GM12878 (cell line): ENCODE results near the gene IL6R. TPM values are rescaled to one million over a fixed set of nuclear protein-coding genes. Genes with fewer than 3 reads are reported as not detected.

Source experiments
- polyA plus RNA-seq, 11 experiments: library from polyadenylated mRNA; depleted of rRNA in 4 of 11; unstranded in 6 of 11; stranded (reverse) in 5 of 11; fragments of >200 nt; fragmentation: Nextera tagmentation in 4 of 11; fragmentation: Illumina TruSeq in 1 of 11; extraction: Ambion mirVana in 4 of 11; extraction: Trizol in 1 of 11; gene quantifications; 1 replicate in 1 of 11; 2 replicates in 10 of 11; pipeline versions ENCODE4 v1.2.1 to v1.2.3, GENCODE V29; 2011 to 2016; ENCODE audit warnings: inconsistent platforms in 2 of 11, missing spikeins in 2 of 11, low read depth in 1 of 11
- total RNA-seq, 4 experiments: library from RNA; depleted of rRNA in 3 of 4; stranded (reverse); fragments of >200 nt in 3 of 4; fragmentation: Illumina TruSeq in 1 of 4; extraction: Trizol in 1 of 4; gene quantifications; 2 replicates each; pipeline versions ENCODE4 v1.2.1 to v1.2.3, GENCODE V29; 2013 to 2021

Gene IL6R
- total and polyA plus RNA-seq, 10 of the 15 experiments (the other 5 are each of a cell fraction or from before 2014, with no cell fraction given), result 1.9 to 43.4 (median 17.5) TPM

Other genes with a start within 250 kb of the IL6R start
Only the 7 nearest of the 11 such genes appear.
- gene HAX1, start 132.7 kb upstream of the IL6R start, total RNA-seq (2014; rRNA removed), result 145 and 146 TPM in 2 replicates
- gene HAX1, start 132.7 kb upstream of the IL6R start, total RNA-seq (2014; rRNA removed; fragmentation: Illumina TruSeq; extraction: Trizol), result 141 and 145 TPM in 2 replicates
- gene HAX1, start 132.7 kb upstream of the IL6R start, total RNA-seq (2021), result 95.3 and 99.4 TPM in 2 replicates
- 100 and 142 TPM in 2 replicates for gene HAX1, start 132.7 kb upstream of the IL6R start, polyA plus RNA-seq (2011; rRNA removed)
- 145 and 177 TPM in 2 replicates for gene HAX1, start 132.7 kb upstream of the IL6R start, polyA plus RNA-seq (2014; fragmentation: Illumina TruSeq; extraction: Trizol)
- gene HAX1, start 132.7 kb upstream of the IL6R start, polyA plus RNA-seq (2014; fragmentation: Nextera tagmentation; extraction: Ambion mirVana), result 100 to 1,000 TPM; 249 to 288 TPM
- 148 and 149 TPM in 2 replicates for gene HAX1, start 132.7 kb upstream of the IL6R start, polyA plus RNA-seq (2014; rRNA removed)
- 100 to 1,000 TPM; 160 to 169 TPM for gene HAX1, start 132.7 kb upstream of the IL6R start, polyA plus RNA-seq (2016; fragmentation: Nextera tagmentation; extraction: Ambion mirVana)
- gene AQP10, start 84.2 kb upstream of the IL6R start, total RNA-seq (2014; rRNA removed), result not detected in 2 replicates
- not detected in 2 replicates for gene AQP10, start 84.2 kb upstream of the IL6R start, total RNA-seq (2014; rRNA removed; fragmentation: Illumina TruSeq; extraction: Trizol)
- gene AQP10, start 84.2 kb upstream of the IL6R start, total RNA-seq (2021), result not detected in 2 replicates
- not detected in 2 replicates for gene AQP10, start 84.2 kb upstream of the IL6R start, polyA plus RNA-seq (2011; rRNA removed)
- not detected in 2 replicates for gene AQP10, start 84.2 kb upstream of the IL6R start, polyA plus RNA-seq (2014; fragmentation: Illumina TruSeq; extraction: Trizol)
- not detected for gene AQP10, start 84.2 kb upstream of the IL6R start, polyA plus RNA-seq (2014; fragmentation: Nextera tagmentation; extraction: Ambion mirVana)
- gene AQP10, start 84.2 kb upstream of the IL6R start, polyA plus RNA-seq (2014; rRNA removed), result not detected in 2 replicates
- gene AQP10, start 84.2 kb upstream of the IL6R start, polyA plus RNA-seq (2016; fragmentation: Nextera tagmentation; extraction: Ambion mirVana), result not detected
- 51.1 and 61.8 TPM in 2 replicates for gene ATP8B2, start 79.8 kb upstream of the IL6R start, total RNA-seq (2014; rRNA removed)
- gene ATP8B2, start 79.8 kb upstream of the IL6R start, total RNA-seq (2014; rRNA removed; fragmentation: Illumina TruSeq; extraction: Trizol), result 20.1 and 21.2 TPM in 2 replicates
- gene ATP8B2, start 79.8 kb upstream of the IL6R start, total RNA-seq (2021), result 37.1 and 39.7 TPM in 2 replicates
- gene ATP8B2, start 79.8 kb upstream of the IL6R start, polyA plus RNA-seq (2011; rRNA removed), result 4.5 and 6.1 TPM in 2 replicates
- gene ATP8B2, start 79.8 kb upstream of the IL6R start, polyA plus RNA-seq (2014; fragmentation: Illumina TruSeq; extraction: Trizol), result 15.2 and 20.2 TPM in 2 replicates
- gene ATP8B2, start 79.8 kb upstream of the IL6R start, polyA plus RNA-seq (2014; fragmentation: Nextera tagmentation; extraction: Ambion mirVana), result under 1 TPM; 0.44 to 0.82 TPM
- gene ATP8B2, start 79.8 kb upstream of the IL6R start, polyA plus RNA-seq (2014; rRNA removed), result 38.8 and 51.7 TPM in 2 replicates
- gene ATP8B2, start 79.8 kb upstream of the IL6R start, polyA plus RNA-seq (2016; fragmentation: Nextera tagmentation; extraction: Ambion mirVana), result 1 to 10 TPM; 7.8 to 9.7 TPM
- 0.05 TPM in 1 of 2 replicates, not detected in the other for gene TDRD10, start 96.9 kb downstream of the IL6R start, total RNA-seq (2014; rRNA removed)
- gene TDRD10, start 96.9 kb downstream of the IL6R start, total RNA-seq (2014; rRNA removed; fragmentation: Illumina TruSeq; extraction: Trizol), result not detected in 2 replicates
- not detected in 2 replicates for gene TDRD10, start 96.9 kb downstream of the IL6R start, total RNA-seq (2021)
- gene TDRD10, start 96.9 kb downstream of the IL6R start, polyA plus RNA-seq (2011; rRNA removed), result not detected in 2 replicates
- gene TDRD10, start 96.9 kb downstream of the IL6R start, polyA plus RNA-seq (2014; fragmentation: Illumina TruSeq; extraction: Trizol), result not detected in 2 replicates
- gene TDRD10, start 96.9 kb downstream of the IL6R start, polyA plus RNA-seq (2014; fragmentation: Nextera tagmentation; extraction: Ambion mirVana), result not detected
- gene TDRD10, start 96.9 kb downstream of the IL6R start, polyA plus RNA-seq (2014; rRNA removed), result not detected in 2 replicates
- not detected for gene TDRD10, start 96.9 kb downstream of the IL6R start, polyA plus RNA-seq (2016; fragmentation: Nextera tagmentation; extraction: Ambion mirVana)
- under 0.01 and 0.05 TPM in 2 replicates for gene SHE, start 97.1 kb downstream of the IL6R start, total RNA-seq (2014; rRNA removed)
- gene SHE, start 97.1 kb downstream of the IL6R start, total RNA-seq (2014; rRNA removed; fragmentation: Illumina TruSeq; extraction: Trizol), result 0.04 and 0.05 TPM in 2 replicates
- gene SHE, start 97.1 kb downstream of the IL6R start, total RNA-seq (2021), result 0.05 TPM in 2 replicates
- not detected in 2 replicates for gene SHE, start 97.1 kb downstream of the IL6R start, polyA plus RNA-seq (2011; rRNA removed)
- gene SHE, start 97.1 kb downstream of the IL6R start, polyA plus RNA-seq (2014; fragmentation: Illumina TruSeq; extraction: Trizol), result 0.03 TPM in 1 of 2 replicates, not detected in the other
- gene SHE, start 97.1 kb downstream of the IL6R start, polyA plus RNA-seq (2014; fragmentation: Nextera tagmentation; extraction: Ambion mirVana), result under 1 TPM; 0.02 TPM
- gene SHE, start 97.1 kb downstream of the IL6R start, polyA plus RNA-seq (2014; rRNA removed), result 0.03 and 0.04 TPM in 2 replicates
- gene SHE, start 97.1 kb downstream of the IL6R start, polyA plus RNA-seq (2016; fragmentation: Nextera tagmentation; extraction: Ambion mirVana), result not detected
- gene UBE2Q1, start 153.3 kb downstream of the IL6R start, total RNA-seq (2014; rRNA removed), result 30.3 and 33.6 TPM in 2 replicates
- gene UBE2Q1, start 153.3 kb downstream of the IL6R start, total RNA-seq (2014; rRNA removed; fragmentation: Illumina TruSeq; extraction: Trizol), result 34.8 and 40.0 TPM in 2 replicates
- gene UBE2Q1, start 153.3 kb downstream of the IL6R start, total RNA-seq (2021), result 79.1 and 82.6 TPM in 2 replicates
- 23.5 and 25.1 TPM in 2 replicates for gene UBE2Q1, start 153.3 kb downstream of the IL6R start, polyA plus RNA-seq (2011; rRNA removed)
- 63.9 and 75.3 TPM in 2 replicates for gene UBE2Q1, start 153.3 kb downstream of the IL6R start, polyA plus RNA-seq (2014; fragmentation: Illumina TruSeq; extraction: Trizol)
- 10 to 100 TPM; 11.0 to 20.3 TPM for gene UBE2Q1, start 153.3 kb downstream of the IL6R start, polyA plus RNA-seq (2014; fragmentation: Nextera tagmentation; extraction: Ambion mirVana)
- gene UBE2Q1, start 153.3 kb downstream of the IL6R start, polyA plus RNA-seq (2014; rRNA removed), result 24.7 and 27.0 TPM in 2 replicates
- gene UBE2Q1, start 153.3 kb downstream of the IL6R start, polyA plus RNA-seq (2016; fragmentation: Nextera tagmentation; extraction: Ambion mirVana), result 1 to 10 TPM; 3.9 to 4.3 TPM
- not detected in 2 replicates for gene CHRNB2, start 162.4 kb downstream of the IL6R start, total RNA-seq (2014; rRNA removed)
- not detected in 2 replicates for gene CHRNB2, start 162.4 kb downstream of the IL6R start, total RNA-seq (2014; rRNA removed; fragmentation: Illumina TruSeq; extraction: Trizol)
- gene CHRNB2, start 162.4 kb downstream of the IL6R start, total RNA-seq (2021), result 0.03 TPM in 1 of 2 replicates, not detected in the other
- not detected in 2 replicates for gene CHRNB2, start 162.4 kb downstream of the IL6R start, polyA plus RNA-seq (2011; rRNA removed)
- gene CHRNB2, start 162.4 kb downstream of the IL6R start, polyA plus RNA-seq (2014; fragmentation: Illumina TruSeq; extraction: Trizol), result 0.03 TPM in 1 of 2 replicates, not detected in the other
- gene CHRNB2, start 162.4 kb downstream of the IL6R start, polyA plus RNA-seq (2014; fragmentation: Nextera tagmentation; extraction: Ambion mirVana), result not detected
- gene CHRNB2, start 162.4 kb downstream of the IL6R start, polyA plus RNA-seq (2014; rRNA removed), result 0.01 and 0.04 TPM in 2 replicates
- gene CHRNB2, start 162.4 kb downstream of the IL6R start, polyA plus RNA-seq (2016; fragmentation: Nextera tagmentation; extraction: Ambion mirVana), result under 1 TPM in 1 of 2 experiments, not detected in 1; 0.11 TPM